Astrocyte of the spinal cord (primary cell): ENCODE results near the gene KRTAP12-4.
A peak's percentile ranks its signal among the peaks of the same experiment; 100 is the strongest.
"Not testable (repeated sequence)": the region's sequence is repeated elsewhere in the genome, so short reads cannot be mapped to it uniquely, and the experiment has no call there.

Source experiments
- DNase-seq: peaks from one replicate; pipeline ENCODE4 v3.0.0; 2011; ENCODE audit warnings: low read depth, low spot score
- H3K4me3 ChIP-seq: 2 replicates; pipeline ENCODE4 v1.5.1; 2011; ENCODE audit warnings: low read depth, mild to moderate bottlenecking, low read length, moderate library complexity
- in situ Hi-C: cut with HindIII; loops from 2 replicates; pipeline ENCODE4 v1.10.0; 2017; ENCODE audit warnings: low sequenced_read_pairs
- TF ChIP-seq, protein P1 (sequence below): IDR thresholded peaks from 2 replicates; pipeline ENCODE4 v1.5.1; 2012; ENCODE audit warnings: low read depth, mild to moderate bottlenecking, low read length, inconsistent platforms

Gene KRTAP12-4

GRCh38 chr21:44701023-44701400 is 46.6 kb upstream of the KRTAP12-4 start:
- DNase-seq, result no peak
- TF ChIP-seq, protein P1, sequence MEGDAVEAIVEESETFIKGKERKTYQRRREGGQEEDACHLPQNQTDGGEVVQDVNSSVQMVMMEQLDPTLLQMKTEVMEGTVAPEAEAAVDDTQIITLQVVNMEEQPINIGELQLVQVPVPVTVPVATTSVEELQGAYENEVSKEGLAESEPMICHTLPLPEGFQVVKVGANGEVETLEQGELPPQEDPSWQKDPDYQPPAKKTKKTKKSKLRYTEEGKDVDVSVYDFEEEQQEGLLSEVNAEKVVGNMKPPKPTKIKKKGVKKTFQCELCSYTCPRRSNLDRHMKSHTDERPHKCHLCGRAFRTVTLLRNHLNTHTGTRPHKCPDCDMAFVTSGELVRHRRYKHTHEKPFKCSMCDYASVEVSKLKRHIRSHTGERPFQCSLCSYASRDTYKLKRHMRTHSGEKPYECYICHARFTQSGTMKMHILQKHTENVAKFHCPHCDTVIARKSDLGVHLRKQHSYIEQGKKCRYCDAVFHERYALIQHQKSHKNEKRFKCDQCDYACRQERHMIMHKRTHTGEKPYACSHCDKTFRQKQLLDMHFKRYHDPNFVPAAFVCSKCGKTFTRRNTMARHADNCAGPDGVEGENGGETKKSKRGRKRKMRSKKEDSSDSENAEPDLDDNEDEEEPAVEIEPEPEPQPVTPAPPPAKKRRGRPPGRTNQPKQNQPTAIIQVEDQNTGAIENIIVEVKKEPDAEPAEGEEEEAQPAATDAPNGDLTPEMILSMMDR, result no peak
- in situ Hi-C loops, result no loop called here
- H3K4me3 ChIP-seq, result no peak overlapping the region

- H3K4me3 ChIP-seq, result no peak overlapping the region
- no peak for DNase-seq
Measured at GRCh38 chr21:44700101-44701022, 45.9 kb upstream of the KRTAP12-4 start.

DNA sequence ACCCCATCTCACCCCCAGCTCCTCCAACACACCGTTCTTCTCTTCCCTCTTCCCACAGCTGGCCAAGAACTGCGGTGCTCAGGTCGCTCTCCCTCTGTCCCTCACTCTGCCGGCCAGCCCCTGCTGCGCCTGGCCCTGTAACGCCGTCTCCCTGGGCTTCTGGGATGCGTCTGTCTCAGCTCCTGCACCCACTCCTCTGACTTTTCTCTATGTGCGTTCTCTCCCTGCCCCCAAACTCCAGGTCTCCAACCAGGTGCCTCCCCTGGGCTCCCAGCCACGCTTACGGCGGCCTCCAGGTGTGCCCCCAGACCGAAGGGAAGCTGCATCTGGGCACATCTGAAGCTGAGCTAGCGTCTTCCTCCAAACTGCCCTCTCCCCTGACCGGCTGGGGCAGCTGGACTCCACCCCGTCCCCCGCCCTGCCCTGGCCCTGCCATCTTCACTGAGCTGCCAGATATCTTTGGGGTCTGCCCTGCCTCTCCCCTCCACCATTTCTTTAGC is 45.1 kb upstream of the KRTAP12-4 start:
- DNase-seq, result no peak
- H3K4me3 ChIP-seq, result no peak overlapping the region
- TF ChIP-seq, protein P1, result no peak
- in situ Hi-C loops, result no loop called here

More at GRCh38 chr21:44700101-44701022, 45.9 kb upstream of the KRTAP12-4 start:
- in situ Hi-C loops, result no loop called here
- TF ChIP-seq, protein P1, result no peak

DNA sequence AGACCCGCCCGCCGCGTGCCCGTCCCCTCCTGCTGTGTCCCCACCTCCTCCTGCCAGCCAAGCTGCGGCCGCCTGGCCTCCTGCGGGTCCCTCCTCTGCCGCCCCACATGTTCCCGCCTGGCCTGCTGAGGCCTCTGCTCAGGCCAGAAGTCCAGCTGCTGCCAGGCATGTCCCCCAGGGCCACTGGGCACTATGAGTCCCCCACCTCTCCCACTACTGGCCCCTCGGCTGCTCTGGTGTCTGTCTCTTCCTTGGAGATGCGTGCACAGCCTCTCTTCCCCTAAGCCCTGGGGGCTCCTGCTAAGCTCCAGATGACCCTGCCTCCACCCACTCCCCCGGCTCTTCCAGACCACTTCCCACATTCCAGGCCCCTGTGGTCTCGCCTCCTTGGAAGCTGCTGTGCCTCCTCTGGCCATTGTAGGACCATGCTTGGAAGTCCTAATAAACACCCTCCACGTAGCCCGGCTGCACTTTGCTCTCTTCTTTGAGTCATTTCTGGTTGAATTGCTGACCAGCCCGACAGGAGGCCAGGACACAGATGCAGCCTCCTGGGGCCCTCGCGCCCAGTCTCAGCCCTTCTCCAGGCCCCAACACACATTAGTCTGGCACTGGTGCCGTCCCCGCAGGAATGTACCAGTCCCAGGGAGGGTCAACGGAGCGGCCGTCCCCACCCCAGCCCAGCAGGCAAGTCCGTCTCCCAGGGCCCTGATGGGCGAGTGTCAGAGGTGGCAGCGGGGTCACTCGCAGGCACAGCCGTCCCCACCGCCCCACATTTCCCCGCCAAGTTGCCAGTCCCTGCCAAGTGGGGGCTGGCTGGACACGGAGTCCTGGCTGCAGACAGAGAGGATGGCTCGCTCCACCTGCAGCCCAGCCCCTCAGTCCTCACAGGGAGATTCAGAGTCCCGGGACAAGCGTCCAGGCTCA is 43.6 kb upstream of the KRTAP12-4 start:
- H3K4me3 ChIP-seq, result no peak overlapping the region

GRCh38 chr21:44697172-44697810 is 42.8 kb upstream of the KRTAP12-4 start, which contains the start of gene KRTAP10-12:
Gene KRTAP10-12 (plus strand): TSS chr21:44697172. CDS start chr21:44697202, 30 bp downstream.
- H3K4me3 ChIP-seq, in situ Hi-C loops, DNase-seq: not testable (repeated sequence)

More for the DNA sequence above, 43.6 kb upstream of the KRTAP12-4 start:
- peak; percentile 5 for DNase-seq
- TF ChIP-seq, protein P1, result no peak
- in situ Hi-C loops, result no loop called here

DNA sequence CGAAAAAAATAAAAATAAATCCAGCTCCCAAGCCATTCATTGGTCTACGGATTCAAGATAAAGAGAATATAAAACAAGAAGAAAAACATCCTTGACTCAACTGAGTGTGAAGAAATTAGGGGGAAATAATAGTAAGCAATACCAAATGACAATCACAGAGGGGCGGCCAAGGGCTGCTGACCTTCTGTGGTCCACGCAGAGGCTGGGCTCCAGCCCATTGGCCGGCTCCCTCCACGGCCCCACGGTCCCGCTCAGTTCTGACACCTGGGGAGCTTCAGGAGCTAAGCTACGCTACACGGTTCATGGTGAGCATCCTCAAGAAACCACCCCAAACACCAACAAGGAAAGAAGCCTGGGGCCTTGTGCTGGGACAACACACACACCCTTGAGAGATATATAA is 42.1 kb upstream of the KRTAP12-4 start:
- in situ Hi-C loops, result no loop called here
- TF ChIP-seq, protein P1, result no peak

More for the DNA sequence above, 42.1 kb upstream of the KRTAP12-4 start:
- no peak overlapping the region for H3K4me3 ChIP-seq
- DNase-seq, result no peak
